Renal cortex interstitium (tissue), 11 donors: ENCODE data around the gene TRIM71. TPM values are rescaled to one million over a fixed set of nuclear protein-coding genes. Genes with fewer than 3 reads are reported as not detected.
"Not testable (repeated sequence)": the region's sequence is repeated elsewhere in the genome, so short reads cannot be mapped to it uniquely, and the experiment has no call there.

Source experiments
- DNase-seq, 11 donors: peaks; one replicate each; pipeline ENCODE4 v3.0.0-alpha.2; 2013; ENCODE audit warnings: low read depth in 9 of 11, low spot score in 4 of 11; ENCODE audit errors: extremely low read depth in 1 of 11
- polyA plus RNA-seq, 3 donors: library from polyadenylated mRNA; unstranded; fragments of 120-200 nt; gene quantifications; one replicate each; pipeline ENCODE4 v1.2.1, GENCODE V29; 2013; ENCODE audit not compliant: insufficient read length in 3 of 3

TRIM71 gene
- polyA plus RNA-seq, 3 donors, result 7.5 to 8.5 (median 8.3) TPM

DNA sequence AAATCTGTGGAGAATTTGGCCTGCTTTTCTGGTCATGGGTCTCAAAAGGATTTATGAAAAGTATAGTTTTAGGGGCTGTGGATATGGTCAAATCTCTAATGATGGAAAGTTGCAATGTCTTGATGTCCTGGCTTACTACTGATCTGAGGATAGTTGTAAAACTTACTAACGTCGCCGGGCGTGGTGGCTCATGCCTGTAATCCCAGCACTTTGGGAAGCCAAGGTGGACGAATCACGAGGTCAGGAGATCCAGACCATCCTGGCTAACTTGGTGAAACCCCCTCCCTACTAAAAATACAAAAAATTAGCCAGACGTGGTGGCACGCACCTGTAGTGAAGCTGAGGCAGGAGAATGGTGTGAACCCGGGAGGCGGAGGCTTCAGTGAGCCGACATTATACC, 19.6 kb downstream of the TRIM71 start:
- DNase-seq, result no peak

DNA sequence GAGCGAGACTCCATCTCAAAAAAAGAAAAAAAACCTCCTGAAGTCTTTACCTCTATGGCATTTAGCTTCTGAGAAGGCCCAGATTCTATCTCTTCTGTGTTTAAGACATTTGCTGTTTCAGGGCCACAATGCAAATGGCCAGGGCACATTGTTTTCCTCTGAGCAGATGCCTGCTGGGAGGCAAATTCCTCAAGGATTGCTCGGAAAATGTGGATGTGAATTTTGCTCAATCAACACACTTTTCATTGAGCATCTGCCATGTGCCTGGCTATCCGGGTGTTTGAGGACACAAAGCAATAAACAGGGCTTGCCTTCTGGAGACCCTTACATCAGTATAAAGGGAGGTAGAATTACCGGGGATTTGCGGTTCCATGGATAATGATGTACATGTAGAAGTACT, 20.0 kb downstream of the TRIM71 start:
- no peak for DNase-seq

DNA sequence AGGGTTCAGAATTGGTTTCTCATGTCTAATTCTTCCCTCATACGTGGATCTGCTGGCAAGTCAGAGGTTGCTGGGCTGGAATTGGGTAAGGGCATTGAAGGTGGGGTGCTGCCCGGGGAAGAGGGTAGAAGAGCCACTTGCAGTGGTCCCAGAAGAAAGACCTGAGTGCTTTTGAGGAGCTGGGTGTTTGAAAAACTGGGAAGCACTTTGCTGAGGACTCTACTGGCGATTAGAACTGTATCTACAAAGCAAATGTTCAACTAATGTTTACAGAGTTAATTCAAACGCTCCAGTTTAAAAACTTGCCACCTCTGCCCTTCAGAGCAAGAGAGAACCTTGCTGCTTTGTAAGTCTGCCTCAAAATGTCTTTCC, 21.9 kb downstream of the TRIM71 start:
- DNase-seq, result no peak

DNA sequence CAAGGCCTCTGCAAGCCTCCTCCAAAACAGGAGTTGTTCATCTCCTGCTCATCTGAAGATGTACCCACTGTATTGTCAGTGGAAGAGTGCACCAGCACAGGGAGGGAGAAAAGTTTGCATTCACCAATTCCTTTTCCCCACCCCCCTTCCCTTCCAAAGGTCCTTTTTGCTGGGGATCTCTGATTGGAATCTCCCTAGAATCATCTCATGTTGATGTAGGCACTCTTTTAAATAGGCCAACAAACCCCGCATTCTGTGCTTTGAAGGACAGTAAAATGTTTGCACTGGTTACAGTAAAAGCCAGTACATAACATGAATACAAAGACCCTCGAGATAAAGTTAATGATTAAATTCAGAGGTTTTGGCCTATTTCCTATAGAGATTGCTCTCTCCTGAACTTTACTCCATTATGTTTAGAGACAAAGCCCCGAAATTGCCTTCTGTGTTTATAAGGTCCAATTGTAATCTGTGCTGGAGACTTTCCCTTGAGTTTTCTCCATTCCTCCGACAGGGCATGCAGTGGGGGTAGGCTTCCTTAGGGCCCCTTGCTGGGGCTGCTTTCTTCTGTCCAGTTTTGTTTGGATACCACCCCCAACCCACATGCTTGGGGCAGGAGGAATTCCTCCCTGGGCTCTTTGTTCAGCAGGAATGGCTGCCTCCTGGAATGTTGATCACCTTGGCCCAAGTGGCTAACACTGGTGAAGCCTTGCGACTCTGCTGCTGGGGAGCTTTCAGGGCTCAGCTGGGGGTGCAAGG, 22.5 kb downstream of the TRIM71 start:
- DNase-seq, result no peak

DNA sequence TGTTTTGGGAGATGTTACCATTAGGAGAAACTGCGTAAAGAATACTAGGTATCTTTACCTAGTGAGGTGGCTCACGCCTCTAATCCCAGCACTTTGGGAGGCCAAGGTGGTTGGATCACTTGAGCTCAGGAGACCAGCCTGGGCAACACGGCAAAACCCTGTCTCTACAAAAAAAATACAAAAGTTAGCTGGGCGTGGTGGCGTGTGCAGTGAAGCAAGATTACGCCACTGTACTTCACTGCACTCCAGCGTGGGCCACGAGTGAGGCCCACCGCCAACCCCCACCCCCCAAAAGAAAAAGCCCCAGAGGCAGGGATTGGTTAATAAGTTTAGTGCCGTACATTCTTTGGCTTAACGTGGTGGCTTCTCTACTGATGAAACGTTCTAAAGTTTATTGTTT, 23.5 kb downstream of the TRIM71 start:
- no peak for DNase-seq

DNA sequence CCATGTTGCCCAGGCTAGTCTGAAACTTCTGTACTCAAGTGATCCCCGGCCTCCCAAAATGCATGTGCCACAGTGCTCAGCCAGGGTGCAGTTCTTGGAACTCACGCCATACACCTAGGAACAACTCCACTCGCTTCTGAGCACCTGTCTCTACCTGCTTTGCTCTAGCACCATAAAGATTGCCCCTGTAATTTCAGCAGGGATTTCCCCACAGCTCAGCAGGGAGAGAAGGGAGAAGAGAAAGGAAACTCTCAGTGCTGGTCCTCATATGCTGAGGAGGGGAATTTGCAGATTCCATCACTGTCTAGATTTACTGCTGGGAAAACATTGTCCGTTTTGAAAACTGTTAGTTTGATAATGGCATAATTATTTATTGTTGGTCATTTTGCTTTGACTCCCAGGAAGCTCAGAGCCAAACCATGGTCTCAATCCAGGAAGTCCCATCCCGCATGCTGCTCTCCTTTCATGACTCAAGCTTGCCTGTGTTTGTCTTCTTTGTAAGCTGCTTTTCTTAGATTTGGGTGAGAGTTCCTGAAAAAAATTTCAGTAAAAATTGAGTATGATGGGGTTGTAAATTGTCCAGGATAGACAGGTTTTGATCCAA, 24.2 kb downstream of the TRIM71 start:
- no peak for DNase-seq

DNA sequence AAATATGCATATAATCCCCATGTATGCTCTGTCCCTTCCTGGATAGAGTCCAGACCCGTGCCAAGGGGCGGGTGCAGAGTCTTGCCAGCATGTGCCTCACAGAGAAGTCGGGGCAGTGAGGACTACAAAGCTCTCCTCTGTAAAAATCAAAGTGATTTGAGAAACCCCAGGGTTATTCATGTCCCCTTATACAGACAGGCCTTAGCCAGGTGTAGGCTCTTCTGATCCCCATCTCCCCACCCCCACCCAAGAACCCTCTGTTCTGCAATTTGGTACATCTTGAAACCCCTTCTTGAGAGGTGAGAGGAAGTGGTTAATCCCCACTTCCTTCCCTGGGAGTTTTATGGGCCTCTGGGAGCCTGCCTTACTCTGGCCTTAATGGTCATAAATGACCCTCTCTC, 24.7 kb downstream of the TRIM71 start:
- no peak for DNase-seq

DNA sequence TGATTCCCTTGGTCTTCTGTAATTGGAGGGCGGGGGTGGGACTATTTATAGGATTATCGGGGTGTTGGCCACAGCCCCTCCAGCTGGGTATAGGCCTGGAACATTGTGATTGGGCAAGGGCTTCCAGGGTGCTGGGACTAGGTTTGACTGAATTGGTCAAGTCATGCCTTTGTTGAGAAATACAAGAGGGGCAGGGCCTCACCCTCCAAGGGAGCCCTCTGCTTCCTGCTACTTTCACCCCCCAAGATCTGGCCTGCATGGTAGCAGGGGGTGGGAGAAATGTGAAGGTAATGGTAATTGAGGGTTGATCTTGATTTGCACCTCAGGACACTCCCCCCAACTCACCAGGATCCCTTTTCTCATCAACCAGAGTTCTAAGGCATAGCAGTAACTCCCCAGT, 25.2 kb downstream of the TRIM71 start:
- DNase-seq, result no peak

DNA sequence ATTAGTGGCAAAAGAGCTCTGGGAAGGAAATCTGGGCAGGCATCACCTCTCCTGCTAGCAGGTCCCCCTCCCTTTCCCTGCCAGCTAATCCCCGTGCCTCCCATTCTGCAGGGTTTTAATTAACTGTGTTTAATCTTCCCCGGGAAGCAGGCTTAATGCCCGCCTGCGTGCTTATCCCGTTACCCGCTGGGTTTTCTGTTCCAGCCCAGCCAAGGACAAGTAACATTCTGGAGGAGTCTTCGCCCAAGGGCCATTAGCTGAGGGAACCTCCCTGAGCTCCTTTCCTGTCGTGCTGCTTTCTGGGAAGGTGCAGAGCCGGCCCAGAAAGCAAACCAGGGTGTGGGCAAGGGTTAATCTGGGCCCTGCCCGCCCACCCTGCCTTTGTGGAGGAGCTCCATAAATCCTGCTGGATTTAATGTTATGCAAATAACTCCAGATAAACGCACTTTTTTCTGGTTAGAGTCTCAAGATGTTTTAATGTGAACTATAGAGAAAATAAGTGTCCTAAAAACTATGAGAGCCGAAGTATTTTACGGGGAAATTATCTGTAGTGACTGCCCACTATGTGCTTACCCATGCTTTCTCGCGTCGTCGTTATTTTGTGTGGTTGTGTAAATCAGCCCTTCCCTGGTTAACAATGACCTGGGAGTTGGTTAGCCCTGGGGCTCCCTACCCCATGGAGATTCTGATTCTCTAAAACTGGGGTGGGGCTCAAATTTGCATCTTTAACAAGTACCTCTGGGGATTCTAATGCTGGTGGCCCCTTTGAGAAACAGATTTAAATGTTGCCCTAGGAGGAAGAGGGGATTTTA, 25.9 kb downstream of the TRIM71 start:
- DNase-seq, result no peak

DNA sequence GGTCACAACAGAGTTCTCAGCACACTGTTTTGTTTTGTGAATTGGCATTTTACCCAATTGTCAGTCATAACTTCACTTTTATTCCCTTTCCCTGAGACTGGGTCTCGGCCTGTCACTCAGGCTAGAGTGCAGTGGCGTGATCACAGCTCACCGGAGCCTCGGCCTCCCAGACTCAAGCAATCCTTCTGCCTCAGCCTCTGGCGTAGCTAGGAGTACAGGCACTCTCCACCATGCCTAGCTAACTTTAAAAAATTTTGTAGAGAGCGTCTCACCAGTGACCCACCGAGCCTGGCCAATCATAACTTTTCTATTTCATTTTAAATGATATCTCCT, 26.5 kb downstream of the TRIM71 start:
- no peak for DNase-seq

DNA sequence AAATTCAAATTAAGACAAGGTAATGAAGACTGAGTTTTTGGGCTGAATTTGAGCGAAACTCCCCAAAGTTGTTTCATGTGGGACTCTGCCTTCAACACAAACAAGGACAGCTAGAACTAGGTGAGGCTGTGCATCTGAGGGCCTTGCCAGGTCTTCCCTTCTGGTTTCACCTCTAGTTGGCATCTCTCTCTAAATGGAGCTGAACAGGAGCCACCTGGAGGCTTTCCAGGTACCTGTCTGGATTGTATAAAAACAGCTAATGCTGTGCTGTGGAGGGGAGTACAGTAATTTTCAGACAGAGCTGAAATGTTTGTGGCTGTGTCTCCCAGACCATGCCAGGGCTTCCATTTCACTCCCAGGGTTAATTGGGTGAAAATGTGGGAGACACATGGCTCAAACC, 27.1 kb downstream of the TRIM71 start:
- DNase-seq, result no peak

DNA sequence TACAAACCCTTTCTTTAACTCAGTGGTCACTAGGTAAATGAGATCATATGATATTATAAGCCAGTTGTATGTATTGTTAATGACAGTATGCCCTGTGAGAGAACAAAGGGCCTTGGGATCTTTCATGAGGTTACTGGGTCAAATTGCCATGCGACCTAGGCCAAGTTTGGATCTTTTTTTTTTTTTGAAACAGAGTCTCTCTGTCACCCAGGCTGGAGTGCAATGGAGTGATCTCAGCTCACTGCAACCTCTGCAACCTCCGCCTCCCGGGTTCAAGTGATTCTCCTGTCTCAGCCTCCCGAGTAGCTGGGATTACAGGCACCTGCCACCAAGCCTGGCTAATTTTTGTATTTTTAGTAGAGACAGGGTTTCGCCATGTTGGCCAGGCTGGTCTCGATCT, 27.7 kb downstream of the TRIM71 start:
- not testable (repeated sequence) for DNase-seq

DNA sequence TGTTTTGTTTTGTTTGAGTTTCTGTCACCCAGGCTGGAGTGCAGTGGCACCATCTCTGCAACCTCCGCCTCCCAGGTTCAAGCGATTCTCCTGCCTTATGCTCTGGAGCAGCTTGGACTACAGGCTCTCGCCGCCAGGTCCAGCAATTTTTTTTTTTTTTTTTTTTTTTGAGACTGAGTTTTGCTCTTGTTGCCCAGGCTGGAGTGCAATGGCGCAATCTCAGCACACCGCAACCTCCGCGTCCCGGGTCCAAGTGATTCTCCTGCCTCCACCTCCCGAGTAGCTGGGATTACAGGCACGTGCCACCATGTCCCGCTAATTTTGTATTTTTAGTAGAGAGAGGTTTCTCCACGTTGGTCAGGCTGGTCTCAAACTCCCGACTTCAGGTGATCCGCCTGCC, 29.2 kb downstream of the TRIM71 start:
- not testable (repeated sequence) for DNase-seq

DNA sequence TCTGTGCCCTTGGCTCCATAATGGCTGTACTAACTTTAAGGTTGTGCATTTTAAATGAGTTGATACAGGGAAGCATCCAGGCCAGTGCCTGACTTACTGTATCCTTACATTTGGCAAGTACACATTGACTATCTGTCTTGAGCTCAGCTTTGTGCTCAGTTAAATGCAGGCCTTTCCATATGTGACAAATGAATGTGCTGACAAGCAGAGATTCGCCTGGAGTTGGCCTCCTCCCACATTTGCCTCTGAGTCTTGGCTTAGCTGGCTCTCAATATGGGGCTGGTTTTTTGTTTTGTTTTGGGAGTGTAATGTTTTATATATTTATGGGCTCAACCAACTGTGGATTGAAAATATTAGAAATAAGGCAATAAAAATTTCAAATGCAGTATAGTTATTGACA, 29.7 kb downstream of the TRIM71 start:
- DNase-seq, result no peak

DNA sequence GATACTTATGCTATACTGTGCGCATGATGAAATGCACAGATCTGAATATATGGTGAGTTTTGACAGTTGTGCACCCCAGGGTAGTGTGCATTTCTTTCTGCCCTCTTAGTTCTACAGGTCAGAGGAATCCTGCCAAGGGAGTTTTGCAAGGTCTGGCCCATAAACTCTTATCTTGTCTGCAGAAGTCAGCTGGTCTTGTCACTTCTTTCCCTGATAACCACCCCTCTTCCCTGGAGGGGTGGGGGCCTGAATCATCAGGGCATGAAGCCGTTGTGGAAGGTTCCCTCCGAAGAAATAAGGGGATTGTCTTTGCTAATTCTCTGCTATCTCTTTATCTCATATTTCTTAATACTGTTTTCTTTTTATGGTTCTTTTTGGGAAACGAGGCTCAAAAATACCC, 30.4 kb downstream of the TRIM71 start:
- DNase-seq, result no peak

DNA sequence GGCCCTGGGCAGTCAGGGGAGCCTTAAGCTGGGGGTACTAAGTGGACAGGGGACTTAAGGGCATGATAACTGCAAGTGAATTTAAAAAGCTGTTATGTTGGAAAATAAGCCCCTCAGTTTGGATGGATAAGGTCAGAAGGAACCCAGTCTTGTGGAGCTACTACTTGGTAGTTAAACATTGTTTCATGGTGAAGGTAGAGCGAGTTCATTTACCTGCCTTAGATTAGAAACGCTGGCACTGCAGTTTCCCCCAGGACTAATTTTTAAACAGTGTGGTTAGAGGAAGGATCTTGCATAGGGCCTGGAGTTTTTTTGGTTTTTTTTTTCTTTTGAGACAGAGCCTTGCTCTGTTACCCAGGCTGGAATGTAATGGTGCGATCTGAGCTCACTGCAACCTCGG, 31.2 kb downstream of the TRIM71 start:
- no peak for DNase-seq

DNA sequence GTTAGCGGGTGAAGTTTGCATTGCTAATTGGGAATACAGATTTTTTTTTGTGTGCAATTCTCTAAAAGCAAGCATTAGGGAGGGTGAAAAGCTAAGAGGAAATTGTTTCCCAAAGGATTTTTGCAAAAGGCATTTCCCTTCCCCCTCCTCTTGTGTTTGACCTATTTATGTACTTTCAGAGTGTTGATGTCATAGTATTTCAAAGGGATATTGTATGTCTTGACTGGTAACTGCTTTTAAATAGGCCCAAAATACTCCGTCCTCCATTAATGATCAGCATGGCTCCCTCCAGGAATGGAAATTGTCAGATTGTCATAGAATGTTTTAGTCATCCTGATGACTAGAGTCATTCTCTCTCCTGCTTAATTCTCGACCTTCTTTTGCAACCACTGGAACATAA, 32.4 kb downstream of the TRIM71 start:
- no peak for DNase-seq

DNA sequence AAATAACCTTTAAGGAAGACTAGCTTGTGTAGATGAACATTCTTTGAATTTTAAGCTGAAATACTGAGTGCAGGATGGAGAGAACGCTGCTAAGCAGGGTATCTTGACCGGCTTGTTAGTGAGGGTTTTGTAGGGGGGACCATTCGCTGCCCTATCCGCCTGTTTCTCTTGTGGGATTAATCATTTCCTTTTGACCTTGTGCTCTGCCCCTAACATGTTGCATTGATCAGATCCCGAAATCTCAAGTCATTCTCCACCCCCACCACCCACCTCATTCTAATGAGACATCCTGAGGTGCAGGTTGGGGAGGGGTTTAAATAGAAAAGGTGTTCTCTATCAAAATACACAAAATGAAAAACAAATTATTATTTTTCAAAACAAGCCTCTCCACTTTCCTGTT, 32.8 kb downstream of the TRIM71 start:
- no peak for DNase-seq

DNA sequence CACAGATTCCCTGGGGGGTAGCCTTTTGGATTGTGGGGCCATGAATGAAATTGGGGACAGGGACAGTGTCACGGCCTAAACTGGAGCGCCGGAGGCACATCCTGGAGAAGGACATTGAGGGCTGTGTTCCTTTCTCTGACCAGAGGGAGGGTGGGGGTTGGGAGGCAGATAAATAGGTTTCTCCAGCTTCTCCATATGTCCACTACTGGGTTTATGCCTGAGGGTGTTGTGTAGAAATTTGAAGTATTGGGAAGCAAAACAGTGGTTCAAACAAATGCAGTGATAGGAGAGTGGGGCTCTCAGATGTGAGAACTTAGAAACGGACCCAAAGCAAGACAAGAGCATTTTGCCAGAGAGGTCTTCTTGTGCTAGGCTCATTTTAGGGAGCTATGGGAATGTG, 34.3 kb downstream of the TRIM71 start:
- DNase-seq, result no peak

DNA sequence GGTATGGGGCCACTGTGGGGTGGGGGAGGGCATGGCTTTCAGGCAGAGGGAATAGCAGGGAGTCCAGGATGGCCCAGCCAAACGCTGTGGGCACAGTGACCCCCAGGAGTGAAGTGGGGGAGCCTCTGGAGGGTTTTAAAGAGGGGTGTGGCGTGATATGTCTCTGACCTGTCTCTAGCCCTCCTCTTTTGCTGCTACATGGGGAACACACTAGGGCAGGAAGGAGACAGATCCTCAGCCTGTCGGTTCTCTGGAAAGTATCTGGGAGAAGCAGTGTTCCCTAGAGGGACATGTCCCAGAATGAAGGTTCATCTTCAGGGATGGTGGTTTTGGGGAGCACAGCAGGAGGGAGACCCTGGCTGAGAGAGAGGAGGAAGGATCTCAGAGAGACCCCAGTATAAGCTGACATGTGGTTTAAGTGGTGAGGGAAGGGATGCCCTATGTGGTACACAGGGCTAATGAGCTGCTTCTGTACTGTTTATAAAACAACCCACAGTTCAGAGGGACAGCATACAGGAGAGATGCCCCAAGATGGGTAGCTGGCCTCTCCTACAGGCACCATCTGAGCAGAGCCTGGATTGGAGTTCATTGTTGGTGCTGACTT, 37.7 kb downstream of the TRIM71 start:
- no peak for DNase-seq
